NCI-H2196 treated with DMSO at 0.1 percent for 48 hours (cell line): ENCODE measurements around the gene COQ8B.
"Not testable (repeated sequence)": the region's sequence is repeated elsewhere in the genome, so short reads cannot be mapped to it uniquely, and the experiment has no call there.

Experiments
- DNase-seq: peaks from one replicate; lab custom pipeline; 2025; ENCODE audit not compliant: unreplicated experiment; lab: John Stamatoyannopoulos, UW

COQ8B gene

GRCh38 chr19:40742477-40742876 lies 25.8 kb upstream of the COQ8B start:
- DNase-seq = no peak

GRCh38 chr19:40741527-40742390 lies 25.1 kb upstream of the COQ8B start:
- no peak for DNase-seq

DNA sequence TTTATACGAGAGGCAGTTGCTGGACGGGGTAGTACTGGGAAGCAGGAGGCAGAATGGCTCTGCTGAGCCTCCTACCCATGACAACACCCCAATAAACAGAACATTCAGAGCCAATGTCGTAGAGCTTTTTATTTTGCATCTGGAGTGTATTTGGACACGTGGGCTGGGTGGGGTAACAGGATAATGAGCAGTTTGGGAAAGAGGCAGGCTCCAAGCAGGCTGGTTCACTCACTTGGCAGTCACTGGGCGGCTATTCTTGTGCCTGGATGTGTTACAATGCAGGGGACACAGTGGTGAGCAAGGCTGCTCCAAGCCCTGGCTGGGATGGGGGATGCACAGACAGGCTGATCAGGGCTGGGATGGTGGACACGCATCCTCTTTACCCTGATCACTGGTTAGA lies 24.1 kb upstream of the COQ8B start:
- DNase-seq = no peak

GRCh38 chr19:40739871-40740703 lies 23.4 kb upstream of the COQ8B start:
- no peak for DNase-seq

DNA sequence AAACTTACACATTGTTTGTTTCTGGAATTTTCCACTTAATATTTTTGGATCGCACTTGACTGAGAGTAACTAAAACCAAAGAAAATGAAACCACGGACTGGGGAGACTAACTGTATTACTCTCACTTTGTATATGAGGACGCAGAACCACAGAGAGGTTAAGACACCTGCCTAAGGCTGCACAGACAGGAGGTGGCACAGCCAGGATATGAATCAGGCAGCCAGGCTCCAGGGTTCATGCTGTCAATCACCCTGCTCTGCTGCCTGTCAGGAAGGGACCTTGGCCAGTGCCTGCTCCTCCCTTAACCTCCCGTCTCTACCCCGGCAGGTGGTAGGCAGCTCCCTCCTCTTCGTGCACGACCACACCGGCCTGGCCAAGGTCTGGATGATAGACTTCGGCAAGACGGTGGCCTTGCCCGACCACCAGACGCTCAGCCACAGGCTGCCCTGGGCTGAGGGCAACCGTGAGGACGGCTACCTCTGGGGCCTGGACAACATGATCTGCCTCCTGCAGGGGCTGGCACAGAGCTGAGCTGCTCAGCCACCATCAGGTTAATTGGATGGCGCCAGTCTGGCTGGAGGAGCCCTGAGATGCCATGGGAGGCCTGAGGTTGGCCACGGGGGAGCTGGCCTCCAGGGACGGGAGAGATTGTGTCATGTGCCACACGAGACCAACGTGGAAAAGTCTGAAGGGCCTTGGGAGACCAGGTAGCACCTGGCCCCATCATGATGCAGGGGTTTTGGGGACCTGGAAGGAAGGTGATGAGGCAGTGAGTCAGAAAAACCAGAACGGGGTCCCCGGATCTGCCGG lies 22.5 kb upstream of the COQ8B start:
- no peak for DNase-seq

DNA sequence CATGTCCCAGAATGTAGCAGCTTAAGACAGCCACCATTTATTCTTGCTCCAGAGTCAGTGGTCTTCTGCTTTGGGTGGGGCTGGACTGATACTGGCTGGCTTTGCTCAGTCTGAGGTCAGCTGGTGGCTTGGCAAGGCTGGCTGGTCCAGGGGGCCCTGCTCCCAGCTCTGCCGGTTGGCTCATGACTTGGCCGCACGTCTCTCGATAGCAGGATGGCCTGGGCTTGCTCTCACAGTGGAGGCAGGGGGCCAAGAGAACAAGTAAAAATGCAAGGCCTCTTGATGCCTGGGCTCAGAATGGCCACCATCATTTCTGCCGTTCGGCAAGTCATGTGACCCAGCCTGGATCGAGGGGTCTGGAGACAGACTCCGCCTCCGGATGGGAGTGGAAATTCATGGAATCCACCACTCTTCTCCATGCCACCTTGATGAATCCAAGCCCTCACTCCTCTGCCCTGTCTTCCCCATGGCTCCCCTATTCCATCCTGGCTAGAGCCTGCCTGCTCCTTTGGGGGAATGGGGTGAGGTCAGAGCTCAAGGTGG lies 20.5 kb upstream of the COQ8B start:
- no peak for DNase-seq

GRCh38 chr19:40736661-40737060 lies 20.0 kb upstream of the COQ8B start:
- no peak for DNase-seq

- DNase-seq = no peak
Observed at GRCh38 chr19:40735013-40735771, 18.5 kb upstream of the COQ8B start.

- DNase-seq = no peak
Observed at GRCh38 chr19:40733149-40733548, 16.5 kb upstream of the COQ8B start.

DNA sequence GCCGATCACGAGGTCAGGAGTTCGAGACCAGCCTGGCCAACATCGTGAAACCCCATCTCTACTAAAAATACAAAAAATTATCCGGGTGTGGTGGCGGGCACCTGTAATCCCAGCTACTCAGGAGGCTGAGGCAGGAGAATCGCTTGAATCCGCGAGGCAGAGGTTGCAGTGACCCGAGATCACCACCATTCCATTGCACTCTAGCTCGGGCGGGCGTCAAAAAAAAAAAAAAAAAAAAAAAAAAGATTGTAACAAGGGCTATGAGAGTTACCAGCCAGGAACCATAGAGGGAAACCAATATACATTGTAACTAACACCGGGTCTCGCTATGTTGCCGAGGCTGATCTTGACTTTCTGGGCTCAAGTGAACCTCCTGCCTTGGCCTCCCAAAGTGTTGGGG lies 15.6 kb upstream of the COQ8B start:
- DNase-seq = not testable (repeated sequence)

GRCh38 chr19:40730065-40730464 lies 13.4 kb upstream of the COQ8B start:
- not testable (repeated sequence) for DNase-seq

GRCh38 chr19:40726279-40726678 lies 9.6 kb upstream of the COQ8B start:
- no peak for DNase-seq

DNA sequence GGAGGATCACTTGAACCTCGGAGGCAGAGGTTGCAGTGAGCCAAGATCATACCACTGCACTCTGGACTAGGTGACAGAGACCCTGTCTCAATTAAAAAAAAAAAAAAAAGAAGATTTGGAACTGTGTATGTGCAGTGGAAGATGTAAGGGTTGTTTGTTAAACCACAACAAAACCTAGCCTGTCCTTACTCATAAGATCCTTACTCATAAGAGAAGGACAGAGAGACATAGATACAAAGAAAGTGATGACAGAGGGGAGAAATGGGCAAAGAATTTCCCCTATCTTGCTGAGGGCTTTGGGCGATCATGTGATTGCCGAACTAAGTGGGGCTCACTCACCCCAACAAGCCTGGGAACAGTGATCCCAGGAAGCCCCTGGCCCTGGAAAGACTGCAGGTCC lies 8.2 kb upstream of the COQ8B start:
- DNase-seq = no peak

DNA sequence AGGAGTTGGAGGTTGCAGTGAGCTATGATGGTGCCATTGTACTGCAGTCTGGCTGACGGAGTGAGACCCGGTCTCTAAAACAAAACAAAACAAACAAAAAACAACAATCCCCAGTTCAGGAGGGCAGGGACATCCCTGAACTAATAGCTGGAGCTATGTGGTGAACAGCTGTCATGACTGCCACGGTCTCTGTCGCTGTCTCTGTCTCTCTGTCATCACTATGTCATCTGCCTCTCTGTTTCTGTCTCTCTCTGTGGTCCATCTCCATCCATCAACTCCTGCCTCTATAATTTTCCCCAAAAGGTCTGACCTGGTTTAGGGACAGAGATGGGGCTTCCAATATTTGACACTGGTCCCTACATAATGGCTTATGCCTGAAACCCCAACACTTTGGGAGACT lies 7.6 kb upstream of the COQ8B start:
- DNase-seq = no peak

GRCh38 chr19:40723661-40724254 lies 7.1 kb upstream of the COQ8B start:
- no peak for DNase-seq

GRCh38 chr19:40721936-40722661 lies 5.4 kb upstream of the COQ8B start:
- DNase-seq = no peak

- DNase-seq = no peak
Observed at GRCh38 chr19:40721140-40721486, 4.4 kb upstream of the COQ8B start.

- DNase-seq = no peak
Observed at GRCh38 chr19:40719414-40719894, 2.8 kb upstream of the COQ8B start.

DNA sequence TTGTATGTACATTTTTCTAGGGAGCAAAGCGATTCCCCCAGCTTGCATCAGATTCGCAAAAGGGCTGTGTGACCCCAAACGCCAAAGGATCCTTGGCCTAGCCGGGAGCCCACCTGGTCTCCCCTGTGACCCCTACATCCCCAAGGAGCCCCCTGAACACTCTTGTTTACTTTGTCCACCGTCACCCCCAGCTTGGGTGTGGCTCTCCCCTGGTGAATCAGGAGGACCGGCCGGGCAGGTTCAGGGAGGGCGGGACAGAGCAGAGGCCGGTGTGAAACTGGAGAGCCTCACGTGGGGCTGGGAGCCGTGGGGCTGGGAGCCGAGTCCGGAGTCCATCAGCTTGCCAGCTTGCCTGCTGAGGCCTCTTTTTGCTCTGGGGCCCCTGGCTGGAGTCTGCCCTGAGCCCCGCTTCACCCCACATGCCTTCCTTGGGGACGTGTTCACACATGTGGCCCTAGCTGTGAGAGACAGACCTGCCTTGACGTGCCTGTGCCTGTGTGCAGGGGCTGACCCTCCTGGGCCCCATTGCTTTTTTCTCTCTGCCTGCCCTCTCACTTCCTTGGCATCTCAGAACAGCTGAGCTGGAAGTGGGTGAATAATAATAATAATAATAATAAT lies 2.2 kb upstream of the COQ8B start:
- no peak for DNase-seq
